ENCODE data around the gene MTNR1A.
"Not testable (repeated sequence)": the region's sequence is repeated elsewhere in the genome, so short reads cannot be mapped to it uniquely, and the experiment has no call there.

Gene MTNR1A

GRCh38 chr4:186560647-186561046 is 5.3 kb upstream of the MTNR1A start:
- DNase-seq, result no peak

GRCh38 chr4:186557486-186557885 is 2.1 kb upstream of the MTNR1A start:
- DNase-seq, result no peak

- DNase-seq, result no peak
Observed at GRCh38 chr4:186557061-186557460, 1.7 kb upstream of the MTNR1A start.

GRCh38 chr4:186554539-186554913 is 841 bp downstream of the MTNR1A start:
- DNase-seq, result no peak

- DNase-seq, result no peak
Observed at GRCh38 chr4:186553717-186554116, 1.6 kb downstream of the MTNR1A start.

- DNase-seq, result no peak
Observed at GRCh38 chr4:186551849-186552248, 3.5 kb downstream of the MTNR1A start.

- no peak for DNase-seq
Observed at GRCh38 chr4:186545436-186545835, 9.9 kb downstream of the MTNR1A start.

- DNase-seq, result no peak
Observed at GRCh38 chr4:186543206-186543605, 12.2 kb downstream of the MTNR1A start.

GRCh38 chr4:186541801-186542200 is 13.6 kb downstream of the MTNR1A start:
- DNase-seq, result no peak

- no peak for DNase-seq
Observed at GRCh38 chr4:186537843-186538521, 17.4 kb downstream of the MTNR1A start.

- no peak for DNase-seq
Observed at GRCh38 chr4:186536285-186536684, 19.1 kb downstream of the MTNR1A start.

- DNase-seq, result no peak
Observed at GRCh38 chr4:186534056-186534455, 21.3 kb downstream of the MTNR1A start.

- not testable (repeated sequence) for DNase-seq
Observed at GRCh38 chr4:186523927-186524326, 31.4 kb downstream of the MTNR1A start.

- no peak for DNase-seq
Observed at GRCh38 chr4:186516287-186516686, 39.1 kb downstream of the MTNR1A start.

GRCh38 chr4:186514271-186514950 is 41.0 kb downstream of the MTNR1A start:
- DNase-seq, result no peak

GRCh38 chr4:186504771-186505170 is 50.6 kb downstream of the MTNR1A start:
- DNase-seq, result not testable (repeated sequence)

GRCh38 chr4:186502231-186502630 is 53.1 kb downstream of the MTNR1A start:
- DNase-seq, result no peak

- DNase-seq, result no peak
Observed at GRCh38 chr4:186501554-186501953, 53.8 kb downstream of the MTNR1A start.

GRCh38 chr4:186500721-186501304 is 54.6 kb downstream of the MTNR1A start:
- DNase-seq, result no peak

- DNase-seq, result no peak
Observed at GRCh38 chr4:186499467-186499866, 55.9 kb downstream of the MTNR1A start.

GRCh38 chr4:186497043-186497442 is 58.3 kb downstream of the MTNR1A start:
- DNase-seq, result no peak

GRCh38 chr4:186494496-186494895 is 60.9 kb downstream of the MTNR1A start:
- DNase-seq, result no peak

- DNase-seq, result no peak
Observed at GRCh38 chr4:186487726-186488125, 67.6 kb downstream of the MTNR1A start.

- DNase-seq, result no peak
Observed at GRCh38 chr4:186486172-186486571, 69.2 kb downstream of the MTNR1A start.

Measured in stimulated activated CD8-positive, alpha-beta memory T cell treated with anti-CD3 and anti-CD28 coated beads, Interleukin-4, amount 100 ng/mL, for 48 hours (primary cell).